HEK293 (cell line): ENCODE results near the gene BCDIN3D.

Experiments used
- GLIS1 ChIP-seq: fragments of 450-650 bp; formaldehyde crosslinking; IDR thresholded peaks from 2 replicates; pipeline ENCODE4 v1.5.1; 2016; ENCODE audit warnings: missing biosample characterization, missing genetic modification characterization
- KLF16 ChIP-seq: fragments of 450-650 bp; formaldehyde crosslinking; IDR thresholded peaks from 2 replicates; pipeline ENCODE4 v1.5.1; 2017; ENCODE audit warnings: missing biosample characterization, missing genetic modification characterization
- KLF8 ChIP-seq: fragments of 450-650 bp; formaldehyde crosslinking; IDR thresholded peaks from 2 replicates; pipeline ENCODE4 v1.5.1; 2016; ENCODE audit warnings: missing biosample characterization, missing genetic modification characterization
- SCRT2 ChIP-seq: fragments of 450-650 bp; formaldehyde crosslinking; IDR thresholded peaks from 2 replicates; pipeline ENCODE4 v1.5.1; 2016; ENCODE audit warnings: missing biosample characterization, missing genetic modification characterization
- TRIM28 ChIP-seq: IDR thresholded peaks from 2 replicates; pipeline ENCODE4 v1.6.1; 2011; ENCODE audit warnings: low read length, control low read depth, borderline replicate concordance
- WT1 ChIP-seq: fragments of 450-650 bp; formaldehyde crosslinking; IDR thresholded peaks from 2 replicates; pipeline ENCODE4 v1.5.1; 2016; ENCODE audit warnings: missing biosample characterization, missing genetic modification characterization
- ZBTB7A ChIP-seq: fragments of 450-650 bp; formaldehyde crosslinking; IDR thresholded peaks from 2 replicates; pipeline ENCODE4 v1.5.1; 2016; ENCODE audit warnings: low read depth, missing biosample characterization, missing genetic modification characterization
- ZFP41 ChIP-seq: fragments of 450-650 bp; formaldehyde crosslinking; IDR thresholded peaks from 2 replicates; pipeline ENCODE4 v1.5.1; 2016; ENCODE audit warnings: missing biosample characterization, missing genetic modification characterization, borderline replicate concordance
- ZIC2 ChIP-seq: fragments of 450-650 bp; formaldehyde crosslinking; IDR thresholded peaks from 2 replicates; pipeline ENCODE4 v1.5.1; 2016; ENCODE audit warnings: missing biosample characterization, missing genetic modification characterization
- ZNF121 ChIP-seq: fragments of 450-650 bp; formaldehyde crosslinking; IDR thresholded peaks from 2 replicates; pipeline ENCODE4 v1.5.1; 2016; ENCODE audit warnings: missing biosample characterization, missing genetic modification characterization
- ZNF140 ChIP-seq: fragments of 450-650 bp; formaldehyde crosslinking; IDR thresholded peaks from 2 replicates; pipeline ENCODE4 v1.5.1; 2016; ENCODE audit warnings: missing biosample characterization, missing genetic modification characterization
- ZNF157 ChIP-seq: fragments of 450-650 bp; formaldehyde crosslinking; IDR thresholded peaks from 2 replicates; pipeline ENCODE4 v1.5.1; 2016; ENCODE audit warnings: missing biosample characterization, missing genetic modification characterization
- ZNF174 ChIP-seq: fragments of 450-650 bp; formaldehyde crosslinking; IDR thresholded peaks from 2 replicates; pipeline ENCODE4 v1.5.0; 2017; ENCODE audit warnings: missing biosample characterization, mild to moderate bottlenecking, missing genetic modification characterization
- ZNF211 ChIP-seq: fragments of 450-650 bp; formaldehyde crosslinking; IDR thresholded peaks from 2 replicates; pipeline ENCODE4 v1.5.1; 2016; ENCODE audit warnings: low read depth, missing biosample characterization, missing genetic modification characterization
- ZNF274 ChIP-seq, 2 experiments: fragments of 200-500 bp in 1 of 2; fragments of 450-650 bp in 1 of 2; sonication (Bioruptor generic) in 1 of 2; formaldehyde crosslinking in 1 of 2; IDR thresholded peaks; 2 replicates each; pipeline versions ENCODE4 v1.5.1 to v1.6.1; 2014 to 2016; ENCODE audit warnings: borderline replicate concordance in 1 of 2, inconsistent platforms in 1 of 2, low read length in 1 of 2, missing biosample characterization in 1 of 2, missing genetic modification characterization in 1 of 2
- ZNF335 ChIP-seq: fragments of 450-650 bp; formaldehyde crosslinking; conservative IDR thresholded peaks from 2 replicates; pipeline ENCODE4 v1.5.1; 2016; ENCODE audit warnings: missing biosample characterization, missing genetic modification characterization
- ZNF391 ChIP-seq: fragments of 450-650 bp; formaldehyde crosslinking; IDR thresholded peaks from 2 replicates; pipeline ENCODE4 v1.5.1; 2016; ENCODE audit warnings: low read depth, missing biosample characterization, missing genetic modification characterization, borderline replicate concordance
- ZNF521 ChIP-seq: fragments of 450-650 bp; formaldehyde crosslinking; IDR thresholded peaks from 2 replicates; pipeline ENCODE4 v1.5.1; 2017; ENCODE audit warnings: missing biosample characterization, mild to moderate bottlenecking, missing genetic modification characterization
- ZNF529 ChIP-seq: fragments of 450-650 bp; formaldehyde crosslinking; IDR thresholded peaks from 2 replicates; pipeline ENCODE4 v1.5.1; 2017; ENCODE audit warnings: missing genetic modification characterization, missing biosample characterization; ENCODE audit not compliant: insufficient replicate concordance
- ZNF544 ChIP-seq: fragments of 450-650 bp; formaldehyde crosslinking; IDR thresholded peaks from 2 replicates; pipeline ENCODE4 v1.5.0; 2017; ENCODE audit warnings: missing biosample characterization, missing genetic modification characterization
- ZNF610 ChIP-seq: fragments of 450-650 bp; formaldehyde crosslinking; IDR thresholded peaks from 2 replicates; pipeline ENCODE4 v1.5.1; 2016; ENCODE audit warnings: missing biosample characterization, missing genetic modification characterization, borderline replicate concordance
- ZNF701 ChIP-seq: fragments of 450-650 bp; formaldehyde crosslinking; IDR thresholded peaks from 2 replicates; pipeline ENCODE4 v1.5.1; 2016; ENCODE audit warnings: missing biosample characterization, missing genetic modification characterization
- ZNF777 ChIP-seq: fragments of 450-650 bp; formaldehyde crosslinking; IDR thresholded peaks from 2 replicates; pipeline ENCODE4 v1.5.1; 2017; ENCODE audit warnings: missing biosample characterization, missing genetic modification characterization, borderline replicate concordance
- ZSCAN16 ChIP-seq: fragments of 450-650 bp; formaldehyde crosslinking; IDR thresholded peaks from 2 replicates; pipeline ENCODE4 v1.5.1; 2016; ENCODE audit warnings: missing biosample characterization, missing genetic modification characterization
- TF ChIP-seq, protein P1 (sequence below): fragments of 450-650 bp; formaldehyde crosslinking; IDR thresholded peaks from 2 replicates; pipeline ENCODE4 v1.5.1; 2016; ENCODE audit warnings: missing biosample characterization, missing genetic modification characterization
- TF ChIP-seq, protein P2 (sequence below): fragments of 450-650 bp; formaldehyde crosslinking; IDR thresholded peaks from 2 replicates; pipeline ENCODE4 v1.5.1; 2016; ENCODE audit warnings: missing biosample characterization, missing genetic modification characterization
- TF ChIP-seq, protein P3 (sequence below): fragments of 450-650 bp; formaldehyde crosslinking; IDR thresholded peaks from 2 replicates; pipeline ENCODE4 v1.5.1; 2016; ENCODE audit warnings: missing biosample characterization, missing genetic modification characterization, low read depth
- TF ChIP-seq, protein P4 (sequence below): fragments of 450-650 bp; formaldehyde crosslinking; IDR thresholded peaks from 2 replicates; pipeline ENCODE4 v1.5.1; 2017; ENCODE audit warnings: missing biosample characterization, missing genetic modification characterization

The BCDIN3D gene

DNA sequence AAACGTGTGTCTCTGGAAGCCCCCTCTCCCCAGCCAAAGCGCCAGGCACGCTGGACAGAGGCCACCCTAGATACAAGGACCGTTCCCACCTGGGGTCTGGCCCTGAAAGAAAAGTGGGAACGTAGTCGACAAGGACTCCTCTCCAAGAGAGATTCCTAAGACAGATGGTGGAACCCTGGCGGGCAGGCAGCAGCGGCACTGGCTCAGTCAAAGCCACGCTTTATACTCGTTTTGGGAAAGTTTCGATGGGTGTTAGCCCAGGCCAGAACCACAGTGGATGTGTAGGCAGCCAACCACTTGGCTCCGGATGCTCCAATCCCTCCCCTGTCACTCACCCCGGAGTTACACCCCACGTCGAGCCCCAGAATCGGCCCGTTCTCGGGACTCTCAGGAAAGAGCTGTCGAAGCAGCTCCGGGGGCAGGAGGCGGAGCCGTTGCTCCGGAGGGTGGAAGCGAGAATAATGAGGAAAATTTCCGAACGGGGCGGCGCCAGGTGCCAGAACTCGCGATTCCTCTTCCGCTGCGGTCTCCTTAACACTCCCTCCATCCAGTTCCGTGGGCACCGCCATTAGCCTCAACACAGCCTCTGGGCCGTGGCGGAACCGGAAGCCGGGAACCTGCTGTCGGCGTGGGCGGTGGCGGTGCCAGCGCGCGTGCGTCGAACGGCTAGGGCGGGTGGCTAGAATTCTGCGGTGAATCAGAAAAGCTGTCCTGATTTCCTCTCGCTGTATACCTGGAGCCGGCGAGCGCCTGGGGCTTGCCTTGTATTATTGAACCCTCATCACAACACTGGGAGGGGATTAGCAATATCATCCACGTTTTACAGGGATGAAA, at the start of gene BCDIN3D (continued):
- no peak for TF ChIP-seq ZNF701 (tag by site-specific recombination)
- no peak for TF ChIP-seq ZNF544 (tag by site-specific recombination)
- no peak for TF ChIP-seq ZSCAN16 (tag by site-specific recombination)
- TF ChIP-seq KLF16: peak; percentile 55; the same call in 1 of the 2 replicates
- no peak for TF ChIP-seq ZNF521 (tag by site-specific recombination)
- TF ChIP-seq KLF8: peak; percentile 80; the same call in 1 of the 2 replicates
- peak; percentile 93; the same call in 1 of the 2 replicates for TF ChIP-seq ZNF777 (tag by site-specific recombination)
- TF ChIP-seq TRIM28: no peak
- TF ChIP-seq ZNF211 (tag by site-specific recombination): no peak
- TF ChIP-seq, protein P1, sequence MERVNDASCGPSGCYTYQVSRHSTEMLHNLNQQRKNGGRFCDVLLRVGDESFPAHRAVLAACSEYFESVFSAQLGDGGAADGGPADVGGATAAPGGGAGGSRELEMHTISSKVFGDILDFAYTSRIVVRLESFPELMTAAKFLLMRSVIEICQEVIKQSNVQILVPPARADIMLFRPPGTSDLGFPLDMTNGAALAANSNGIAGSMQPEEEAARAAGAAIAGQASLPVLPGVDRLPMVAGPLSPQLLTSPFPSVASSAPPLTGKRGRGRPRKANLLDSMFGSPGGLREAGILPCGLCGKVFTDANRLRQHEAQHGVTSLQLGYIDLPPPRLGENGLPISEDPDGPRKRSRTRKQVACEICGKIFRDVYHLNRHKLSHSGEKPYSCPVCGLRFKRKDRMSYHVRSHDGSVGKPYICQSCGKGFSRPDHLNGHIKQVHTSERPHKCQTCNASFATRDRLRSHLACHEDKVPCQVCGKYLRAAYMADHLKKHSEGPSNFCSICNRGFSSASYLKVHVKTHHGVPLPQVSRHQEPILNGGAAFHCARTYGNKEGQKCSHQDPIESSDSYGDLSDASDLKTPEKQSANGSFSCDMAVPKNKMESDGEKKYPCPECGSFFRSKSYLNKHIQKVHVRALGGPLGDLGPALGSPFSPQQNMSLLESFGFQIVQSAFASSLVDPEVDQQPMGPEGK (tag by site-specific recombination): peak; percentile 73
- TF ChIP-seq ZNF274 (IDR thresholded peaks at IDR 0.05; ENCODE audit: low read length): no peak
- no peak for TF ChIP-seq ZNF274 (tag by site-specific recombination; IDR thresholded peaks at IDR 0.05; ENCODE audit: borderline replicate concordance)
- TF ChIP-seq ZNF174 (tag by site-specific recombination): no peak
- no peak for TF ChIP-seq ZNF157 (tag by site-specific recombination)
- no peak for TF ChIP-seq ZIC2 (tag by site-specific recombination)
- TF ChIP-seq, protein P2, sequence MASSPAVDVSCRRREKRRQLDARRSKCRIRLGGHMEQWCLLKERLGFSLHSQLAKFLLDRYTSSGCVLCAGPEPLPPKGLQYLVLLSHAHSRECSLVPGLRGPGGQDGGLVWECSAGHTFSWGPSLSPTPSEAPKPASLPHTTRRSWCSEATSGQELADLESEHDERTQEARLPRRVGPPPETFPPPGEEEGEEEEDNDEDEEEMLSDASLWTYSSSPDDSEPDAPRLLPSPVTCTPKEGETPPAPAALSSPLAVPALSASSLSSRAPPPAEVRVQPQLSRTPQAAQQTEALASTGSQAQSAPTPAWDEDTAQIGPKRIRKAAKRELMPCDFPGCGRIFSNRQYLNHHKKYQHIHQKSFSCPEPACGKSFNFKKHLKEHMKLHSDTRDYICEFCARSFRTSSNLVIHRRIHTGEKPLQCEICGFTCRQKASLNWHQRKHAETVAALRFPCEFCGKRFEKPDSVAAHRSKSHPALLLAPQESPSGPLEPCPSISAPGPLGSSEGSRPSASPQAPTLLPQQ (tag by site-specific recombination): 0 out of 2 replicates have a peak, but pooled peaks have one; percentile 5
- TF ChIP-seq, protein P3, sequence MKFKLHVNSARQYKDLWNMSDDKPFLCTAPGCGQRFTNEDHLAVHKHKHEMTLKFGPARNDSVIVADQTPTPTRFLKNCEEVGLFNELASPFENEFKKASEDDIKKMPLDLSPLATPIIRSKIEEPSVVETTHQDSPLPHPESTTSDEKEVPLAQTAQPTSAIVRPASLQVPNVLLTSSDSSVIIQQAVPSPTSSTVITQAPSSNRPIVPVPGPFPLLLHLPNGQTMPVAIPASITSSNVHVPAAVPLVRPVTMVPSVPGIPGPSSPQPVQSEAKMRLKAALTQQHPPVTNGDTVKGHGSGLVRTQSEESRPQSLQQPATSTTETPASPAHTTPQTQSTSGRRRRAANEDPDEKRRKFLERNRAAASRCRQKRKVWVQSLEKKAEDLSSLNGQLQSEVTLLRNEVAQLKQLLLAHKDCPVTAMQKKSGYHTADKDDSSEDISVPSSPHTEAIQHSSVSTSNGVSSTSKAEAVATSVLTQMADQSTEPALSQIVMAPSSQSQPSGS: no peak
- no peak for TF ChIP-seq ZBTB7A
- TF ChIP-seq ZNF610 (tag by site-specific recombination): no peak
- peak; percentile 86 for TF ChIP-seq ZNF335
- TF ChIP-seq WT1: no peak
- TF ChIP-seq SCRT2 (tag by site-specific recombination): no peak
- TF ChIP-seq, protein P4, sequence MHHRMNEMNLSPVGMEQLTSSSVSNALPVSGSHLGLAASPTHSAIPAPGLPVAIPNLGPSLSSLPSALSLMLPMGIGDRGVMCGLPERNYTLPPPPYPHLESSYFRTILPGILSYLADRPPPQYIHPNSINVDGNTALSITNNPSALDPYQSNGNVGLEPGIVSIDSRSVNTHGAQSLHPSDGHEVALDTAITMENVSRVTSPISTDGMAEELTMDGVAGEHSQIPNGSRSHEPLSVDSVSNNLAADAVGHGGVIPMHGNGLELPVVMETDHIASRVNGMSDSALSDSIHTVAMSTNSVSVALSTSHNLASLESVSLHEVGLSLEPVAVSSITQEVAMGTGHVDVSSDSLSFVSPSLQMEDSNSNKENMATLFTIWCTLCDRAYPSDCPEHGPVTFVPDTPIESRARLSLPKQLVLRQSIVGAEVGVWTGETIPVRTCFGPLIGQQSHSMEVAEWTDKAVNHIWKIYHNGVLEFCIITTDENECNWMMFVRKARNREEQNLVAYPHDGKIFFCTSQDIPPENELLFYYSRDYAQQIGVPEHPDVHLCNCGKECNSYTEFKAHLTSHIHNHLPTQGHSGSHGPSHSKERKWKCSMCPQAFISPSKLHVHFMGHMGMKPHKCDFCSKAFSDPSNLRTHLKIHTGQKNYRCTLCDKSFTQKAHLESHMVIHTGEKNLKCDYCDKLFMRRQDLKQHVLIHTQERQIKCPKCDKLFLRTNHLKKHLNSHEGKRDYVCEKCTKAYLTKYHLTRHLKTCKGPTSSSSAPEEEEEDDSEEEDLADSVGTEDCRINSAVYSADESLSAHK (tag by site-specific recombination): no peak
- peak; percentile 52 for TF ChIP-seq GLIS1 (tag by site-specific recombination)
- no peak for TF ChIP-seq ZNF121 (tag by site-specific recombination)
- TF ChIP-seq ZNF140 (tag by site-specific recombination): no peak
- TF ChIP-seq ZFP41 (tag by site-specific recombination): no peak
- no peak for TF ChIP-seq ZNF391 (tag by site-specific recombination)
- TF ChIP-seq ZNF529: no peak
